Measurements from ENCODE around the gene MMP11.

GRCh38 chr22:23767303-23767672 lies 5.4 kb upstream of the MMP11 start:
- no peak for TF ChIP-seq POLR2AphosphoS5 (IDR thresholded peaks at IDR 0.05)
- no peak for TF ChIP-seq POLR2A (IDR thresholded peaks at IDR 0.05; ENCODE audit: low read depth)
- TF ChIP-seq CTCF (IDR thresholded peaks at IDR 0.05) = no peak
